ENCODE results near the gene POLE. TPM values are rescaled to one million over a fixed set of nuclear protein-coding genes. Genes with fewer than 3 reads are reported as not detected.

Gene POLE
- total RNA-seq, 1 experiment from 2014 or later = 144 TPM

DNA sequence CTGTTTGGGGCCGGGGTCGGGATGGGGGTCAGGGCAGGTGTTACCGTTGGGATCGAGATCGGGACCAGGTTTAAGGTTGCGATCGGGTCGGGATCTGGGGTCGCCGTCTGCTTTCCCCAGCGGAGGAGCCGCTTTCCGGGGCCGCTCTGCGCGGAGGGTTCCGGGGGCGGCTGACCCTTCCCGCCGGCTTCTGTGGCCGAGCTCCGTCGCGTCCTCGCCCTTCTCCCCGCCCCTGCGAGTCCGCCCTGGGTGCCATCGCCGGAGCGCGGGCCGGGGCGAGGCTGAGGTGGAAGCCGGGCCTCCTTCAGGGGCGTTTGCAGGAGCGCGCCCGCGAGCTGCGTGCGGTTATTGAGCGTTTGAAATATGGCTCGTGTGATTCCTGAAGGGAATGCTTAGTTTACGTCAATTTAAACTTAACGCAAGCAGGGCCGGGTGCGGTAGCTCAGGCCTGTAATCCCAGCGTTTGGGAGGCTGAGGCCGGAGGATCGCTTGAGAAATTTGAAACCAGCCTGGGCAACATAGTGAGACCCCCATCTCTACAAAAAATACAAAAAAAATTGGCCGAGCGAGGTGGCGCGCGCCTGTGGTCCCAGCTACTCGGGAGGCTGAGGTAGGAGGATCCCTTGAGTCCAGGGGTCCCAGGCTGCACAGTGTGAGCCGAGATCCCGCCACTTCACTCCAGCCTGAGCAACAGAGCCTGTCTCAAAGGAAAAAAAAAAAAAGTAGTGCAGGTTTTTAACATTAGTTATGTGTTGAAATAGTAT is 24.1 kb upstream of the POLE start:
- H3K27ac Mint-ChIP-seq = no peak overlapping the region
- H3K9me3 Mint-ChIP-seq = peaks cover 10% of the 10 kb centered on the region

More for the DNA sequence above, 24.1 kb upstream of the POLE start:
- POLR2A ChIA-PET = no interaction called here
- no peak for TF ChIP-seq RELA (CRISPR knock-in tag; IDR thresholded peaks at IDR 0.05; ENCODE audit: borderline replicate concordance)
- TF ChIP-seq TEAD4 (CRISPR knock-in tag; IDR thresholded peaks at IDR 0.05) = 0 out of 2 replicates have a peak, but pooled peaks have one; percentile 21
- no peak for TF ChIP-seq CREB1 (CRISPR knock-in tag; IDR thresholded peaks at IDR 0.05)
- TF ChIP-seq, protein P1, sequence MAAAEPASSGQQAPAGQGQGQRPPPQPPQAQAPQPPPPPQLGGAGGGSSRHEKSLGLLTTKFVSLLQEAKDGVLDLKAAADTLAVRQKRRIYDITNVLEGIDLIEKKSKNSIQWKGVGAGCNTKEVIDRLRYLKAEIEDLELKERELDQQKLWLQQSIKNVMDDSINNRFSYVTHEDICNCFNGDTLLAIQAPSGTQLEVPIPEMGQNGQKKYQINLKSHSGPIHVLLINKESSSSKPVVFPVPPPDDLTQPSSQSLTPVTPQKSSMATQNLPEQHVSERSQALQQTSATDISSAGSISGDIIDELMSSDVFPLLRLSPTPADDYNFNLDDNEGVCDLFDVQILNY (CRISPR knock-in tag; IDR thresholded peaks at IDR 0.05) = no peak
- TF ChIP-seq RORB (CRISPR knock-in tag; IDR thresholded peaks at IDR 0.05) = no peak
- TF ChIP-seq, protein P2, sequence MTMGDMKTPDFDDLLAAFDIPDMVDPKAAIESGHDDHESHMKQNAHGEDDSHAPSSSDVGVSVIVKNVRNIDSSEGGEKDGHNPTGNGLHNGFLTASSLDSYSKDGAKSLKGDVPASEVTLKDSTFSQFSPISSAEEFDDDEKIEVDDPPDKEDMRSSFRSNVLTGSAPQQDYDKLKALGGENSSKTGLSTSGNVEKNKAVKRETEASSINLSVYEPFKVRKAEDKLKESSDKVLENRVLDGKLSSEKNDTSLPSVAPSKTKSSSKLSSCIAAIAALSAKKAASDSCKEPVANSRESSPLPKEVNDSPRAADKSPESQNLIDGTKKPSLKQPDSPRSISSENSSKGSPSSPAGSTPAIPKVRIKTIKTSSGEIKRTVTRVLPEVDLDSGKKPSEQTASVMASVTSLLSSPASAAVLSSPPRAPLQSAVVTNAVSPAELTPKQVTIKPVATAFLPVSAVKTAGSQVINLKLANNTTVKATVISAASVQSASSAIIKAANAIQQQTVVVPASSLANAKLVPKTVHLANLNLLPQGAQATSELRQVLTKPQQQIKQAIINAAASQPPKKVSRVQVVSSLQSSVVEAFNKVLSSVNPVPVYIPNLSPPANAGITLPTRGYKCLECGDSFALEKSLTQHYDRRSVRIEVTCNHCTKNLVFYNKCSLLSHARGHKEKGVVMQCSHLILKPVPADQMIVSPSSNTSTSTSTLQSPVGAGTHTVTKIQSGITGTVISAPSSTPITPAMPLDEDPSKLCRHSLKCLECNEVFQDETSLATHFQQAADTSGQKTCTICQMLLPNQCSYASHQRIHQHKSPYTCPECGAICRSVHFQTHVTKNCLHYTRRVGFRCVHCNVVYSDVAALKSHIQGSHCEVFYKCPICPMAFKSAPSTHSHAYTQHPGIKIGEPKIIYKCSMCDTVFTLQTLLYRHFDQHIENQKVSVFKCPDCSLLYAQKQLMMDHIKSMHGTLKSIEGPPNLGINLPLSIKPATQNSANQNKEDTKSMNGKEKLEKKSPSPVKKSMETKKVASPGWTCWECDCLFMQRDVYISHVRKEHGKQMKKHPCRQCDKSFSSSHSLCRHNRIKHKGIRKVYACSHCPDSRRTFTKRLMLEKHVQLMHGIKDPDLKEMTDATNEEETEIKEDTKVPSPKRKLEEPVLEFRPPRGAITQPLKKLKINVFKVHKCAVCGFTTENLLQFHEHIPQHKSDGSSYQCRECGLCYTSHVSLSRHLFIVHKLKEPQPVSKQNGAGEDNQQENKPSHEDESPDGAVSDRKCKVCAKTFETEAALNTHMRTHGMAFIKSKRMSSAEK (CRISPR knock-in tag; IDR thresholded peaks at IDR 0.05; ENCODE audit: borderline replicate concordance) = no peak
- TF ChIP-seq TCF7 (CRISPR knock-in tag; IDR thresholded peaks at IDR 0.05; ENCODE audit: low read depth) = peak; percentile 1; the same call in 1 of the 2 replicates
- TF ChIP-seq SP1 (CRISPR knock-in tag; conservative IDR thresholded peaks at IDR 0.05) = no peak
- TF ChIP-seq, protein P3, sequence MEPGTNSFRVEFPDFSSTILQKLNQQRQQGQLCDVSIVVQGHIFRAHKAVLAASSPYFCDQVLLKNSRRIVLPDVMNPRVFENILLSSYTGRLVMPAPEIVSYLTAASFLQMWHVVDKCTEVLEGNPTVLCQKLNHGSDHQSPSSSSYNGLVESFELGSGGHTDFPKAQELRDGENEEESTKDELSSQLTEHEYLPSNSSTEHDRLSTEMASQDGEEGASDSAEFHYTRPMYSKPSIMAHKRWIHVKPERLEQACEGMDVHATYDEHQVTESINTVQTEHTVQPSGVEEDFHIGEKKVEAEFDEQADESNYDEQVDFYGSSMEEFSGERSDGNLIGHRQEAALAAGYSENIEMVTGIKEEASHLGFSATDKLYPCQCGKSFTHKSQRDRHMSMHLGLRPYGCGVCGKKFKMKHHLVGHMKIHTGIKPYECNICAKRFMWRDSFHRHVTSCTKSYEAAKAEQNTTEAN (CRISPR knock-in tag; IDR thresholded peaks at IDR 0.05) = peak; percentile 28; the same call in 1 of the 2 replicates
- peak; percentile 94 for TF ChIP-seq GTF2I (CRISPR knock-in tag; conservative IDR thresholded peaks at IDR 0.05)
- TF ChIP-seq ETV6 (CRISPR knock-in tag; IDR thresholded peaks at IDR 0.05) = no peak
- TF ChIP-seq FOXP1 (CRISPR knock-in tag; IDR thresholded peaks at IDR 0.05; ENCODE audit: borderline replicate concordance) = no peak
- TF ChIP-seq NR3C1 (CRISPR knock-in tag; conservative IDR thresholded peaks at IDR 0.05; ENCODE audit: low read depth) = no peak
- TF ChIP-seq, protein P4, sequence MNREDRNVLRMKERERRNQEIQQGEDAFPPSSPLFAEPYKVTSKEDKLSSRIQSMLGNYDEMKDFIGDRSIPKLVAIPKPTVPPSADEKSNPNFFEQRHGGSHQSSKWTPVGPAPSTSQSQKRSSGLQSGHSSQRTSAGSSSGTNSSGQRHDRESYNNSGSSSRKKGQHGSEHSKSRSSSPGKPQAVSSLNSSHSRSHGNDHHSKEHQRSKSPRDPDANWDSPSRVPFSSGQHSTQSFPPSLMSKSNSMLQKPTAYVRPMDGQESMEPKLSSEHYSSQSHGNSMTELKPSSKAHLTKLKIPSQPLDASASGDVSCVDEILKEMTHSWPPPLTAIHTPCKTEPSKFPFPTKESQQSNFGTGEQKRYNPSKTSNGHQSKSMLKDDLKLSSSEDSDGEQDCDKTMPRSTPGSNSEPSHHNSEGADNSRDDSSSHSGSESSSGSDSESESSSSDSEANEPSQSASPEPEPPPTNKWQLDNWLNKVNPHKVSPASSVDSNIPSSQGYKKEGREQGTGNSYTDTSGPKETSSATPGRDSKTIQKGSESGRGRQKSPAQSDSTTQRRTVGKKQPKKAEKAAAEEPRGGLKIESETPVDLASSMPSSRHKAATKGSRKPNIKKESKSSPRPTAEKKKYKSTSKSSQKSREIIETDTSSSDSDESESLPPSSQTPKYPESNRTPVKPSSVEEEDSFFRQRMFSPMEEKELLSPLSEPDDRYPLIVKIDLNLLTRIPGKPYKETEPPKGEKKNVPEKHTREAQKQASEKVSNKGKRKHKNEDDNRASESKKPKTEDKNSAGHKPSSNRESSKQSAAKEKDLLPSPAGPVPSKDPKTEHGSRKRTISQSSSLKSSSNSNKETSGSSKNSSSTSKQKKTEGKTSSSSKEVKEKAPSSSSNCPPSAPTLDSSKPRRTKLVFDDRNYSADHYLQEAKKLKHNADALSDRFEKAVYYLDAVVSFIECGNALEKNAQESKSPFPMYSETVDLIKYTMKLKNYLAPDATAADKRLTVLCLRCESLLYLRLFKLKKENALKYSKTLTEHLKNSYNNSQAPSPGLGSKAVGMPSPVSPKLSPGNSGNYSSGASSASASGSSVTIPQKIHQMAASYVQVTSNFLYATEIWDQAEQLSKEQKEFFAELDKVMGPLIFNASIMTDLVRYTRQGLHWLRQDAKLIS (CRISPR knock-in tag; IDR thresholded peaks at IDR 0.05; ENCODE audit: borderline replicate concordance) = no peak
- TF ChIP-seq ZNF121 (CRISPR knock-in tag; IDR thresholded peaks at IDR 0.05) = peak; percentile 96
- Mint-ChIP-seq H3K36me3 (peaks cover 16% of the 10 kb centered on the region), H3K4me1 (peaks cover 11% of the 10 kb centered on the region; the same call in 1 of the 2 replicates), H3K4me3 (peak overlapping the region; percentile 78), H3K27me3 (ENCODE audit: low read depth) (no peaks in the 10 kb centered on the region)
- CTCF ChIA-PET = interaction anchor here (1.1 kb wide), 1 partner anchor 193 kb away, joined by 4 read pairs; no protein-coding TSS in a partner anchor
- ATAC-seq (peak; percentile 13; the same call in 1 of the 2 replicates), DNase-seq (ENCODE audit: low spot score) (peak; percentile 42)

Data from WTC11 (cell line).